Neuron (in vitro differentiated cells): ENCODE data around the gene OR52A5.
"Not testable (repeated sequence)": the region's sequence is repeated elsewhere in the genome, so short reads cannot be mapped to it uniquely, and the experiment has no call there.

ENCODE experiments used
- H2AFZ ChIP-seq: one replicate; pipeline ENCODE4 v1.6.1; 2013; ENCODE audit warnings: low read depth, mild to moderate bottlenecking, inconsistent platforms, low read length, moderate library complexity
- H3K27me3 ChIP-seq: one replicate; pipeline ENCODE4 v1.6.1; 2013; ENCODE audit warnings: low read length; ENCODE audit not compliant: insufficient read depth
- H3K36me3 ChIP-seq: one replicate; pipeline ENCODE4 v1.6.1; 2013; ENCODE audit warnings: low read length; ENCODE audit not compliant: insufficient read depth
- H3K4me1 ChIP-seq: one replicate; pipeline ENCODE4 v1.6.1; 2013; ENCODE audit warnings: low read length; ENCODE audit not compliant: insufficient read depth
- H3K4me3 ChIP-seq: 2 replicates; pipeline ENCODE4 v1.5.1; 2013; ENCODE audit warnings: mild to moderate bottlenecking, low read length, moderate library complexity
- H3K9me3 ChIP-seq: one replicate; pipeline ENCODE4 v1.6.1; 2013; ENCODE audit warnings: low read length

The OR52A5 gene

GRCh38 chr11:5137996-5138395, at the start of gene OR52A5:
OR52A5 (minus strand) TSS chr11:5138356; CDS start chr11:5132642, 5,714 bp downstream.
- Histone ChIP-seq H3K27me3 (no peaks in the 10 kb centered on the region), H3K9me3 (no peaks in the 10 kb centered on the region), H2AFZ (no peak within 1 kb of the TSS), H3K4me3 (no peak within 1 kb of the TSS), H3K36me3 (no peaks in the 10 kb centered on the region), H3K4me1 (no peaks in the 10 kb centered on the region)

DNA sequence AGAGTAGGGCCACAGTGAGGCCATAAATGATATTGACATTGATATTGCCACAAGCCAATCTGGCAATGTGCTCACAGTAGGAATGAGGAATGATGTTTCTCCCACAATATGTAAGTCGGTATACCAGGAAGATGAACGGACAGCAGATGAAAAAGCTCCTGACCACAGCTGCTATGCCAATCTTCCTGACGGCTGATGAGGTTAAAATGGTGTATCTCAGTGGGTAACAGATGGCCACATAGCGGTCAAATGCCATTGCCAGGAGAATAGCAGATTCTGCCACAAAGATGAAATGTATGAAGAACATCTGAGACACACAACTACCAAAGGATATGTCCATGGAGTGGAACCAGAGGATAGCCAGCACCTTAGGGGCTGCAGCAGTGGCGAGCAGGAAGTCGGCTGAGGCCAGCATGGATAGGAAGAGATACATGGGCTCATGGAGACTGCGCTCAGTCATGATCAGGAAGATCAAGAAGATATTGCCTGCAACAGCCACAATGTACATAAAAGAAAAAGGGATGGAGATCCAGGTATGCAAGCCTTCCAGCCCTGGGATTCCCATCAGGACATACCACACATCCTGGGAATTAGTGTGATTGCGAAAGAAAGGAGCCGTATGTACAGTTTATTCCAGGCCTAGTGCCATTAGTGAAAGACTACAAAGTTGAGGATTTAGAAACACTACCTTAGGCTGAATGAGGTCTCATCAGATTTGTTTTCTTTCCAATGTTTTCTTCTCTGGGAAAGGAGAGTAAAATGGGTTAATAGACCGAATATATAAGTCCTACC, 40.1 kb upstream of the OR52A5 start:
- Histone ChIP-seq H3K9me3 (no peaks in the 10 kb centered on the region), H3K27me3 (no peaks in the 10 kb centered on the region), H2AFZ (no peak overlapping the region), H3K36me3 (no peaks in the 10 kb centered on the region), H3K4me1 (no peaks in the 10 kb centered on the region), H3K4me3 (no peak overlapping the region)

GRCh38 chr11:5174934-5175333, 36.8 kb upstream of the OR52A5 start:
- Histone ChIP-seq H3K36me3 (no peaks in the 10 kb centered on the region), H3K27me3 (no peaks in the 10 kb centered on the region), H3K9me3 (no peaks in the 10 kb centered on the region), H3K4me1 (no peaks in the 10 kb centered on the region), H3K4me3 (no peak overlapping the region), H2AFZ (no peak overlapping the region)

GRCh38 chr11:5171856-5172255, 33.7 kb upstream of the OR52A5 start:
- H3K4me1 ChIP-seq: no peaks in the 10 kb centered on the region
- H3K4me3 ChIP-seq: no peak overlapping the region
- no peaks in the 10 kb centered on the region for H3K9me3 ChIP-seq
- H3K36me3 ChIP-seq: no peaks in the 10 kb centered on the region
- H3K27me3 ChIP-seq: no peaks in the 10 kb centered on the region
- no peak overlapping the region for H2AFZ ChIP-seq

GRCh38 chr11:5165898-5166297, 27.7 kb upstream of the OR52A5 start:
- H3K4me1 ChIP-seq, H2AFZ ChIP-seq, H3K36me3 ChIP-seq, H3K9me3 ChIP-seq, H3K27me3 ChIP-seq, H3K4me3 ChIP-seq: not testable (repeated sequence)

- not testable (repeated sequence) for H3K4me3 ChIP-seq, H3K4me1 ChIP-seq, H3K36me3 ChIP-seq, H3K27me3 ChIP-seq, H2AFZ ChIP-seq, H3K9me3 ChIP-seq
These were observed 26.7 kb upstream of the OR52A5 start for GRCh38 chr11:5164807-5165206.

- H3K4me1 ChIP-seq, H2AFZ ChIP-seq, H3K4me3 ChIP-seq, H3K27me3 ChIP-seq, H3K36me3 ChIP-seq, H3K9me3 ChIP-seq: not testable (repeated sequence)
These were observed 22.9 kb upstream of the OR52A5 start for GRCh38 chr11:5161045-5161444.

DNA sequence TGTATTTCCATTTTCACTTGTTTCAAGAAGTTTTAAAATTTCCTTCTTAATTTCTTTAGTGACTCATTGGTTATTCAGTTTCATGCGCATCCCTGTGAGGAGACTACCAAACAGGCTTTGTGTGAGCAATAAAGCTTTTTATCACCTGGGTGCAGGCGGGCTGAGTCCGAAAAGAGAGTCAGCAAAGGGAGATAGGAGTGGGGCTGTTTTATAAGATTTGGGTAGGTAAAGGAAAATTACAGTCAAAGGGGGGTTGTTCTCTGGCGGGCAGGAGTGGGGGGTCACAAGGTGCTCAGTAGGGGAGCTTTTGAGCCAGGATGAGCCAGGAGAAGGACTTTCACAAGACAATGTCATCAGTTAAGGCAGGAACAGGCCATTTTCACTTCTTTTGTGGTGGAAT, 22.1 kb upstream of the OR52A5 start:
- H3K4me3 ChIP-seq, H3K27me3 ChIP-seq, H3K4me1 ChIP-seq, H2AFZ ChIP-seq, H3K9me3 ChIP-seq, H3K36me3 ChIP-seq: not testable (repeated sequence)

DNA sequence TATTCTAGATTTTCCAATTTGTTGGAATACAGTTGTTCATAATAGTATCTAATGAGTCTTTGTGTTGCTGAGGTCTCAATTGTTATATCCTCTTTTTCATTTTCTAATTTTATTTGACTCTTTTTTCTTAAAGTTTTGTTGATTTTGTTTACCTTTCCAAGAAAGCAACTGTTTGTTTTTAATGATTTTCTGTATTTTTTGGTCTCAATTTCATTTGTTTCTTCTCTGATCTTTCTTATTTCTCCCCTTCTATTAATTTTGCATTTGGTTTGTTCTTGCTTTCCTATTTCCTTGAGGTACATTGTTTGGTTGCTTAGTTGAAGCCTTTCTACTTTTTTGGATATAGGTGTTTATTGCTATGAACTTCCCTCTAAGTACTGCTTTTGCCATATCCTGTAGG, 21.6 kb upstream of the OR52A5 start:
- no peaks in the 10 kb centered on the region for H3K36me3 ChIP-seq
- no peak overlapping the region for H3K4me3 ChIP-seq
- no peaks in the 10 kb centered on the region for H3K27me3 ChIP-seq
- no peak overlapping the region for H2AFZ ChIP-seq
- H3K4me1 ChIP-seq: no peaks in the 10 kb centered on the region
- H3K9me3 ChIP-seq: no peaks in the 10 kb centered on the region

DNA sequence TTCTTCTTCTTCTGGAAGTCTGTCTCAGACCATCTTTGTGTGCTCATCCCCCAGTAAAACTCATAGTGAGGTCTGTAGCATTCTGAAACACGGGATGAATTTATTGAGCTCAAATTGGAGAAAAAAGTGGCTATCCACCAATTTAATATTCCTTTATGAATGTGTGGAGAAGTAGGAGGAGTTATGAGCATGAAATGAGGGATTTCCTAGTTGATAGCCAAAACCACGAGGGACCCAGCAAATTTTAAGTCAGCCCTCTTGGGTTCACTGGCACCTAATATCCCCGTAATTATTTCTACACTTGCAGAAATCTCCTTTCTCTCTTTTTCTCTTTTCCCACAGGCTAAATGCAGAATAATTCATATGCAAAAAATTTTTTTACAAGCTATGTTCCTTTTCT, 16.5 kb upstream of the OR52A5 start, which contains the start of gene OR52A1:
Gene OR52A1, minus strand, starts transcription at position 101 of the 400 bp plus-strand sequence. CDS start 2,388 bp downstream, outside the sequence.
- Histone ChIP-seq H3K4me1 (no peaks in the 10 kb centered on the region), H3K27me3 (no peaks in the 10 kb centered on the region), H3K4me3 (no peak within 1 kb of the TSS), H3K36me3 (no peaks in the 10 kb centered on the region), H2AFZ (no peak within 1 kb of the TSS), H3K9me3 (no peaks in the 10 kb centered on the region)

DNA sequence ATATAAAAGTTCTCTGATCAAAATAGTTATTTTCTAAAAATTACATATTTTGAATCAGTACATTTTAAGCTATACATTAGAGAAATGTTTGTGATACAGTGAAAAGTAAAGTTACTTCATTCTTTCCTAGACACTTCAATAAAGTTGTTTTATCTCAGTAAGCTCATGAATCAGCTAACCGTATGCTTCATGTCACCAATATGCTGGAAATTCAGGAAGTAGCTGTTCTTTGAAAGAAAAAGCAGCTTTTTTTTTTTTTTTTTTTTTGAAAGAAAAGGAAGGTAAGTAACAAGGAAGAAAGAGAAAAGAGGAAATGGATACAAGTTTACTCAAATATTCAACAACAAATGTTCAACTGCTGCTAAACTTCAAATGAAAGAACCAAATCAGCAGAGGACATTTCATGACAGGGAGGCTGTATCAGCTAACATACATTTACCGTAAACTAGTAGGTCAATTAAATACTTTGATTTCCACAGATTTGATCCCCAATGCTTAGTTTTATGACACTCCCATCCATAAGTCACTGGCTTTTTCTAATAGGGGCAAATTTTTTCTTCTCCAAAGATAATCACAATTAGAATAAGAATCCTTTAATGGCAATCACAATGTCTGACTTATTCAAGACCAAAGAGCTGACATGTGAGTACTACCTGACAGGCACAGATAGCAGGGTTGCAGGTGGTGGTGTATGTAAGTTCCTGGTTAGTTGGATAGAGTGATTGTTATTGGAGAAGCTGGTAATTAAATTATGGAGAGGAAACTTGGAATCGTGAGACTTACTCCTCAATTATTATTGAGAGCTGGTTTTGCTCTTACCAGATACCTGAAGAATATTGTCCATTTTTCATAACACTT, 15.6 kb upstream of the OR52A5 start:
- Histone ChIP-seq H3K36me3 (no peaks in the 10 kb centered on the region), H3K27me3 (no peaks in the 10 kb centered on the region), H2AFZ (no peak overlapping the region), H3K4me3 (no peak overlapping the region), H3K9me3 (no peaks in the 10 kb centered on the region), H3K4me1 (no peaks in the 10 kb centered on the region)

GRCh38 chr11:5151713-5152153, 13.6 kb upstream of the OR52A5 start:
- Histone ChIP-seq H3K4me3 (no peak overlapping the region), H3K9me3 (no peaks in the 10 kb centered on the region), H3K36me3 (no peaks in the 10 kb centered on the region), H3K4me1 (no peaks in the 10 kb centered on the region), H2AFZ (no peak overlapping the region), H3K27me3 (no peaks in the 10 kb centered on the region)

- not testable (repeated sequence) for H2AFZ ChIP-seq, H3K4me3 ChIP-seq, H3K9me3 ChIP-seq, H3K4me1 ChIP-seq, H3K27me3 ChIP-seq, H3K36me3 ChIP-seq
These were observed 6.0 kb upstream of the OR52A5 start for GRCh38 chr11:5144206-5144605.
